A673 (cell line): ENCODE results near the gene SAXO1. TPM values are rescaled to one million over a fixed set of nuclear protein-coding genes. Genes with fewer than 3 reads are reported as not detected.

Source experiments
- BruUV-seq: library from RNA; stranded (reverse); fragments of 400-500 nt; replicated peaks from 2 replicates; lab custom pipeline; 2021; lab: Mats Ljungman, UMichigan
- CTCF ChIA-PET: fragments of 300-600 bp; sonication (Branson Sonifier 250); formaldehyde crosslinking; loops from one replicate; lab custom pipeline; 2022; ENCODE audit warnings: antibody characterized with exemption; lab: Charles Lee
- POLR2A ChIA-PET: fragments of 300-600 bp; sonication (Branson Sonifier 250); formaldehyde crosslinking; loops from one replicate; lab custom pipeline; 2022; ENCODE audit warnings: antibody characterized with exemption; ENCODE audit not compliant: low non-redundant PET; lab: Charles Lee
- DNase-seq: peaks from one replicate; pipeline ENCODE4 v3.0.0-alpha.2; 2015; ENCODE audit warnings: low spot score
- H3K27ac ChIP-seq: fragments of 200-600 bp; sonication (generic); 2 replicates; pipeline ENCODE4 v1.5.1; 2016; ENCODE audit warnings: mixed run types, low read depth, mild to moderate bottlenecking, mixed read lengths, antibody characterized with exemption, low read length; ENCODE audit not compliant: poor library complexity, severe bottlenecking
- H3K27me3 ChIP-seq: fragments of 200-600 bp; sonication (generic); replicated peaks from 2 replicates; pipeline ENCODE4 v1.6.1; 2017; ENCODE audit warnings: mixed run types, low read depth, mild to moderate bottlenecking, mixed read lengths, antibody characterized with exemption, low read length; ENCODE audit not compliant: insufficient read depth, poor library complexity
- H3K36me3 ChIP-seq: fragments of 200-600 bp; sonication (generic); 2 replicates; pipeline ENCODE4 v1.6.1; 2016; ENCODE audit warnings: mixed run types, mild to moderate bottlenecking, mixed read lengths, antibody characterized with exemption, low read length; ENCODE audit not compliant: insufficient read depth, poor library complexity, severe bottlenecking
- H3K4me1 ChIP-seq: fragments of 200-600 bp; sonication (generic); 2 replicates; pipeline ENCODE4 v1.6.1; 2017; ENCODE audit warnings: mixed run types, mild to moderate bottlenecking, mixed read lengths, antibody characterized with exemption, low read length; ENCODE audit not compliant: insufficient read depth, poor library complexity, severe bottlenecking
- H3K4me3 ChIP-seq: fragments of 200-600 bp; sonication (generic); 2 replicates; pipeline ENCODE4 v1.5.1; 2016; ENCODE audit warnings: low read depth, mixed run types, mild to moderate bottlenecking, mixed read lengths, low read length; ENCODE audit not compliant: poor library complexity, severe bottlenecking
- H3K9me3 ChIP-seq: fragments of 200-600 bp; sonication (generic); 2 replicates; pipeline ENCODE4 v1.6.1; 2016; ENCODE audit warnings: mixed run types, low read depth, mild to moderate bottlenecking, mixed read lengths, antibody characterized with exemption, low read length; ENCODE audit not compliant: poor library complexity, severe bottlenecking
- CTCF ChIP-seq: fragments of 300-800, 200-600 bp; sonication (generic); conservative IDR thresholded peaks from 2 replicates; pipeline ENCODE4 v1.5.1; 2017; ENCODE audit warnings: low read depth, mild to moderate bottlenecking, antibody characterized with exemption, low read length, moderate library complexity, mixed read lengths
- EZH2 ChIP-seq: fragments of 200-600 bp; sonication (generic); IDR thresholded peaks from 2 replicates; pipeline ENCODE4 v1.6.1; 2017; ENCODE audit warnings: borderline replicate concordance, low read depth, mild to moderate bottlenecking, mixed read lengths, antibody characterized with exemption, low read length; ENCODE audit not compliant: poor library complexity, severe bottlenecking
- intact Hi-C: fragments of 100-400 bp; cut with micrococcal nuclease; formaldehyde crosslinking; loops from one replicate; pipeline ENCODE4 v1.10.0; 2022; ENCODE audit not compliant: unreplicated experiment
- total RNA-seq: library from RNA; stranded (reverse); gene quantifications from 2 replicates; pipeline ENCODE4 v1.2.3, GENCODE V29; 2021

SAXO1 gene
- total RNA-seq, 1 experiment from 2014 or later: not detected

GRCh38 chr9:18907927-18908625 is 124.9 kb downstream of the SAXO1 start:
- H3K27ac ChIP-seq: no peak overlapping the region
- H3K9me3 ChIP-seq: no peaks in the 10 kb centered on the region
- BruUV-seq: no TSS peak
- TF ChIP-seq CTCF: no peak
- no peak for TF ChIP-seq EZH2
- intact Hi-C loops: no loop called here
- no peaks in the 10 kb centered on the region for H3K4me1 ChIP-seq
- no peak for DNase-seq
- CTCF ChIA-PET: no interaction called here
- H3K27me3 ChIP-seq: no peaks in the 10 kb centered on the region
- POLR2A ChIA-PET: no interaction called here
- H3K4me3 ChIP-seq: no peak overlapping the region
- no peaks in the 10 kb centered on the region for H3K36me3 ChIP-seq

GRCh38 chr9:18906656-18907395 is 126.2 kb downstream of the SAXO1 start:
- ChIA-PET CTCF (no interaction called here), POLR2A (no interaction called here)
- BruUV-seq: no TSS peak
- H3K27me3 ChIP-seq: no peaks in the 10 kb centered on the region
- H3K4me3 ChIP-seq: no peak overlapping the region
- no peaks in the 10 kb centered on the region for H3K36me3 ChIP-seq
- DNase-seq: no peak
- no peaks in the 10 kb centered on the region for H3K9me3 ChIP-seq
- TF ChIP-seq CTCF: no peak
- no peak for TF ChIP-seq EZH2
- H3K27ac ChIP-seq: no peak overlapping the region
- intact Hi-C loops: no loop called here
- no peaks in the 10 kb centered on the region for H3K4me1 ChIP-seq

- POLR2A ChIA-PET: no interaction called here
- no peaks in the 10 kb centered on the region for H3K36me3 ChIP-seq
- no peak overlapping the region for H3K4me3 ChIP-seq
- intact Hi-C loops: no loop called here
- H3K4me1 ChIP-seq: no peaks in the 10 kb centered on the region
- TF ChIP-seq EZH2 (no peak), CTCF (no peak)
- no peaks in the 10 kb centered on the region for H3K27me3 ChIP-seq
- no TSS peak for BruUV-seq
- H3K27ac ChIP-seq: no peak overlapping the region
- CTCF ChIA-PET: no interaction called here
- DNase-seq: no peak
- no peaks in the 10 kb centered on the region for H3K9me3 ChIP-seq
Observed at GRCh38 chr9:18905883-18906629, 127.0 kb downstream of the SAXO1 start.
